ENCODE data around the gene ZP2. TPM values are rescaled to one million over a fixed set of nuclear protein-coding genes. Genes with fewer than 3 reads are reported as not detected.

ZP2 gene
- total RNA-seq, 2 experiments from 2014 or later = not detected

GRCh38 chr16:21227866-21228265 is 16.5 kb upstream of the ZP2 start:
- no peaks in the 10 kb centered on the region for H3K9me3 ChIP-seq (ENCODE audit: low read length)
- no peaks in the 10 kb centered on the region for H3K9me2 ChIP-seq (ENCODE audit: insufficient read depth, low read length)
- H3K4me2 ChIP-seq (ENCODE audit: low read length) = no peak overlapping the region
- no peaks in the 10 kb centered on the region for H3K36me3 ChIP-seq (ENCODE audit: insufficient read depth, low read length)
- no peak overlapping the region for H3K4me3 ChIP-seq (ENCODE audit: low read depth, low read length, poor library complexity, severe bottlenecking)
- H2AFZ ChIP-seq (ENCODE audit: low read length) = no peak overlapping the region
- intact Hi-C loops (cut with micrococcal nuclease; ENCODE audit: unreplicated experiment) = no loop called here
- H3K4me1 ChIP-seq (ENCODE audit: insufficient read depth, low read length, poor library complexity, severe bottlenecking) = no peaks in the 10 kb centered on the region
- DNase-seq (ENCODE audit: low spot score) = no peak
- BruUV-seq (replicated peaks) = no TSS peak
- H4K20me1 ChIP-seq (ENCODE audit: insufficient read depth, low read length) = no peaks in the 10 kb centered on the region
- POLR2A ChIA-PET = no interaction called here
- no peak for TF ChIP-seq CTCF (conservative IDR thresholded peaks at IDR 0.05; ENCODE audit: low read length)
- no peaks in the 10 kb centered on the region for H3K79me2 ChIP-seq (ENCODE audit: insufficient read depth, low read depth, low read length)
- CTCF ChIA-PET (ENCODE audit: unreplicated experiment) = no interaction called here
- no peak overlapping the region for H3K27ac ChIP-seq (ENCODE audit: low read depth, low read length, poor library complexity, severe bottlenecking)

- Histone ChIP-seq H3K9me2 (ENCODE audit: insufficient read depth, low read length) (no peaks in the 10 kb centered on the region), H3K4me2 (ENCODE audit: low read length) (no peak overlapping the region), H3K79me2 (ENCODE audit: insufficient read depth, low read depth, low read length) (no peaks in the 10 kb centered on the region), H3K36me3 (ENCODE audit: insufficient read depth, low read length) (no peaks in the 10 kb centered on the region), H3K9me3 (ENCODE audit: low read length) (no peaks in the 10 kb centered on the region), H3K4me3 (ENCODE audit: low read depth, low read length, poor library complexity, severe bottlenecking) (no peak overlapping the region), H4K20me1 (ENCODE audit: insufficient read depth, low read length) (no peaks in the 10 kb centered on the region), H3K27ac (ENCODE audit: low read depth, low read length, poor library complexity, severe bottlenecking) (no peak overlapping the region), H2AFZ (ENCODE audit: low read length) (no peak overlapping the region), H3K4me1 (ENCODE audit: insufficient read depth, low read length, poor library complexity, severe bottlenecking) (no peaks in the 10 kb centered on the region)
- TF ChIP-seq EZH2phosphoT487 (IDR thresholded peaks at IDR 0.05; ENCODE audit: borderline replicate concordance, low read depth, low read length) (no peak), CTCF (conservative IDR thresholded peaks at IDR 0.05; ENCODE audit: low read length) (no peak)
- ChIA-PET POLR2A (interaction anchor here (0.7 kb wide), 1 partner anchor 1482 kb away, joined by 3 read pairs; no protein-coding TSS in a partner anchor), CTCF (ENCODE audit: unreplicated experiment) (interaction anchor here (0.6 kb wide), 1 partner anchor 30 kb away, joined by 3 read pairs; no protein-coding TSS in a partner anchor)
- DNase-seq (ENCODE audit: low spot score) = no peak
- intact Hi-C loops (cut with micrococcal nuclease; ENCODE audit: unreplicated experiment) = no loop called here
- BruUV-seq (replicated peaks) = no TSS peak
Observed at GRCh38 chr16:21226749-21227148, 15.4 kb upstream of the ZP2 start.

GRCh38 chr16:21224800-21225199 is 13.4 kb upstream of the ZP2 start:
- Histone ChIP-seq H3K36me3 (ENCODE audit: insufficient read depth, low read length) (no peaks in the 10 kb centered on the region), H3K4me1 (ENCODE audit: insufficient read depth, low read length, poor library complexity, severe bottlenecking) (no peaks in the 10 kb centered on the region), H4K20me1 (ENCODE audit: insufficient read depth, low read length) (no peaks in the 10 kb centered on the region), H3K4me2 (ENCODE audit: low read length) (no peak overlapping the region), H3K9me3 (ENCODE audit: low read length) (no peaks in the 10 kb centered on the region), H3K4me3 (ENCODE audit: low read depth, low read length, poor library complexity, severe bottlenecking) (no peak overlapping the region), H2AFZ (ENCODE audit: low read length) (no peak overlapping the region), H3K79me2 (ENCODE audit: insufficient read depth, low read depth, low read length) (no peaks in the 10 kb centered on the region), H3K27ac (ENCODE audit: low read depth, low read length, poor library complexity, severe bottlenecking) (no peak overlapping the region), H3K9me2 (ENCODE audit: insufficient read depth, low read length) (no peaks in the 10 kb centered on the region)
- ChIA-PET POLR2A (no interaction called here), CTCF (ENCODE audit: unreplicated experiment) (no interaction called here)
- no peak for DNase-seq (ENCODE audit: low spot score)
- BruUV-seq (replicated peaks) = no TSS peak
- intact Hi-C loops (cut with micrococcal nuclease; ENCODE audit: unreplicated experiment) = no loop called here
- no peak for TF ChIP-seq CTCF (conservative IDR thresholded peaks at IDR 0.05; ENCODE audit: low read length)
- TF ChIP-seq EZH2phosphoT487 (IDR thresholded peaks at IDR 0.05; ENCODE audit: borderline replicate concordance, low read depth, low read length) = no peak
